Uterus (tissue), 4 donors: ENCODE results near the gene IRS1. TPM values are rescaled to one million over a fixed set of nuclear protein-coding genes. Genes with fewer than 3 reads are reported as not detected.
"Not testable (repeated sequence)": the region's sequence is repeated elsewhere in the genome, so short reads cannot be mapped to it uniquely, and the experiment has no call there.

ENCODE experiments used
- DNase-seq, 2 donors: peaks; one replicate each; pipeline ENCODE4 v3.0.0-alpha.2; 2019 to 2020
- H3K27ac ChIP-seq, 2 donors: fragments of 200-600 bp; sonication (generic); 1 replicate in 1 of 2; 2 replicates in 1 of 2; pipeline ENCODE4 v1.5.1; 2016 to 2018
- H3K27me3 ChIP-seq, 2 donors: fragments of 200-600 bp; sonication (generic); one replicate each; pipeline ENCODE4 v1.5.1; 2018 to 2019; ENCODE audit warnings: control low read depth in 1 of 2
- H3K36me3 ChIP-seq, 2 donors: fragments of 200-600 bp; sonication (generic); one replicate each; pipeline ENCODE4 v1.5.1; 2019; ENCODE audit warnings: control low read depth in 1 of 2
- H3K4me1 ChIP-seq, 2 donors: fragments of 200-600 bp; sonication (generic); one replicate each; pipeline ENCODE4 v1.5.1; 2018 to 2019; ENCODE audit warnings: control low read depth in 1 of 2
- H3K4me3 ChIP-seq, 2 donors: fragments of 200-600 bp; sonication (generic); 1 replicate in 1 of 2; 2 replicates in 1 of 2; pipeline ENCODE4 v1.5.1; 2018 to 2019; ENCODE audit warnings: mild to moderate bottlenecking in 1 of 2
- H3K9me3 ChIP-seq, 2 donors: fragments of 200-600 bp; sonication (generic); one replicate each; pipeline ENCODE4 v1.5.1; 2019; ENCODE audit warnings: control low read depth in 1 of 2
- CTCF ChIP-seq, 4 experiments: fragments of 200-600 bp in 2 of 4; fragments of 450-650 bp in 2 of 4; sonication (generic) in 2 of 4; IDR thresholded peaks; one replicate each; pipeline ENCODE4 v1.5.1; 2016 to 2019; ENCODE audit warnings: antibody characterized with exemption in 4 of 4, mild to moderate bottlenecking in 2 of 4, moderate library complexity in 1 of 4
- POLR2A ChIP-seq, 2 donors: fragments of 450-650 bp; IDR thresholded peaks; one replicate each; pipeline ENCODE4 v1.6.1; 2016; ENCODE audit warnings: antibody characterized with exemption in 2 of 2, mild to moderate bottlenecking in 1 of 2, moderate library complexity in 1 of 2
- intact Hi-C: fragments of 100-400 bp; cut with DNase I; formaldehyde crosslinking; loops from one replicate; pipeline ENCODE4 v1.15.1; 2023; ENCODE audit warnings: low total_unique reads
- total RNA-seq, 4 donors: library from RNA; depleted of rRNA in 3 of 4; stranded (reverse); fragments of >200 nt in 3 of 4; gene quantifications; one replicate each; pipeline versions ENCODE4 v1.1.0 to v1.2.4, GENCODE V29; 2014 to 2023
- donor health status: DM: yes; HTN: yes; CAD: no.

Gene IRS1
- total RNA-seq = 10 to 100 TPM; 11.5 to 54.2 (median 29.5) TPM

GRCh38 chr2:226799211-226799975 lies at the start of gene IRS1:
Gene IRS1 (minus strand): TSS chr2:226799820. CDS start chr2:226798738, 1,082 bp downstream.
- H3K4me1 ChIP-seq = no peaks in the 10 kb centered on the region
- peak within 1 kb of the TSS; percentile 67 to 69 for H3K4me3 ChIP-seq
- intact Hi-C loops = loop anchor here (5.0 to 10.0 kb wide), 2 partner anchors 165 to 682 kb away; no protein-coding TSS in a partner anchor
- no peaks in the 10 kb centered on the region for H3K27me3 ChIP-seq
- H3K9me3 ChIP-seq = no peaks in the 10 kb centered on the region
- peak in 1 of 2 donors; percentile 60 for TF ChIP-seq POLR2A (IDR thresholded peaks at IDR 0.05)
- peak; percentile 3 to 78 (median 58) for TF ChIP-seq CTCF (IDR thresholded peaks at IDR 0.05)
- H3K27ac ChIP-seq = peak within 1 kb of the TSS; percentile 93 to 96
- H3K36me3 ChIP-seq = no peaks in the 10 kb centered on the region
- DNase-seq = peak; percentile 82 to 83

GRCh38 chr2:226849349-226849748 lies 49.7 kb upstream of the IRS1 start:
- Histone ChIP-seq H3K36me3 (peaks cover 0 to 4% of the 10 kb centered on the region in 2 donors), H3K9me3 (no peaks in the 10 kb centered on the region), H3K27me3 (no peaks in the 10 kb centered on the region), H3K4me3 (no peak overlapping the region), H3K27ac (no peak overlapping the region), H3K4me1 (no peaks in the 10 kb centered on the region)
- intact Hi-C loops = no loop called here
- no peak for DNase-seq
- TF ChIP-seq CTCF (IDR thresholded peaks at IDR 0.05) (no peak), POLR2A (IDR thresholded peaks at IDR 0.05) (no peak)

- no peaks in the 10 kb centered on the region for H3K27me3 ChIP-seq
- DNase-seq = no peak
- no peaks in the 10 kb centered on the region for H3K9me3 ChIP-seq
- peaks cover 0 to 4% of the 10 kb centered on the region in 2 donors for H3K36me3 ChIP-seq
- H3K4me3 ChIP-seq = no peak overlapping the region
- no peaks in the 10 kb centered on the region for H3K4me1 ChIP-seq
- intact Hi-C loops = no loop called here
- no peak overlapping the region for H3K27ac ChIP-seq
- no peak for TF ChIP-seq CTCF (IDR thresholded peaks at IDR 0.05)
- TF ChIP-seq POLR2A (IDR thresholded peaks at IDR 0.05) = no peak
These were observed 47.9 kb upstream of the IRS1 start for GRCh38 chr2:226847511-226847910.

GRCh38 chr2:226847090-226847489 lies 47.5 kb upstream of the IRS1 start:
- H3K4me3 ChIP-seq = no peak overlapping the region
- TF ChIP-seq POLR2A (IDR thresholded peaks at IDR 0.05) (no peak), CTCF (IDR thresholded peaks at IDR 0.05) (no peak)
- H3K4me1 ChIP-seq = no peaks in the 10 kb centered on the region
- no peaks in the 10 kb centered on the region for H3K9me3 ChIP-seq
- peaks cover 0 to 4% of the 10 kb centered on the region in 2 donors for H3K36me3 ChIP-seq
- DNase-seq = no peak
- no peaks in the 10 kb centered on the region for H3K27me3 ChIP-seq
- intact Hi-C loops = no loop called here
- H3K27ac ChIP-seq = no peak overlapping the region

GRCh38 chr2:226845386-226846116 lies 45.9 kb upstream of the IRS1 start:
- no peak for DNase-seq
- no peak overlapping the region for H3K4me3 ChIP-seq
- H3K4me1 ChIP-seq = no peaks in the 10 kb centered on the region

GRCh38 chr2:226843001-226843400 lies 43.4 kb upstream of the IRS1 start:
- H3K4me3 ChIP-seq, H3K4me1 ChIP-seq, intact Hi-C loops, H3K27me3 ChIP-seq, H3K27ac ChIP-seq, H3K9me3 ChIP-seq, DNase-seq, H3K36me3 ChIP-seq: not testable (repeated sequence)

More at GRCh38 chr2:226845386-226846116, 45.9 kb upstream of the IRS1 start:
- intact Hi-C loops = no loop called here
- TF ChIP-seq POLR2A (IDR thresholded peaks at IDR 0.05) (no peak), CTCF (IDR thresholded peaks at IDR 0.05) (no peak)
- H3K36me3 ChIP-seq = peaks cover 0 to 4% of the 10 kb centered on the region in 2 donors
- no peaks in the 10 kb centered on the region for H3K9me3 ChIP-seq
- no peaks in the 10 kb centered on the region for H3K27me3 ChIP-seq
- no peak overlapping the region for H3K27ac ChIP-seq
